K562 (cell line): ENCODE data around the gene JPT1. TPM values are rescaled to one million over a fixed set of nuclear protein-coding genes. Genes with fewer than 3 reads are reported as not detected.
A peak's percentile ranks its signal among the peaks of the same experiment; 100 is the strongest.

Experiments
- DPF2 ChIP-seq: fragments of 450-650 bp; IDR thresholded peaks from 2 replicates; pipeline ENCODE4 v1.6.1; 2016
- FOXJ3 ChIP-seq: sonication (generic); formaldehyde crosslinking; IDR thresholded peaks from 2 replicates; pipeline ENCODE4 v1.4.0; 2020; ENCODE audit warnings: mild to moderate bottlenecking, missing genetic modification reagents
- GTF2F1 ChIP-seq: IDR thresholded peaks from 2 replicates; pipeline ENCODE4 v1.6.1; 2011; ENCODE audit warnings: low read depth, low read length, improper control_type of control experiment
- HCFC1 ChIP-seq: IDR thresholded peaks from 2 replicates; pipeline ENCODE4 v1.6.1; 2012; ENCODE audit warnings: low read depth, low read length, improper control_type of control experiment
- NEUROD1 ChIP-seq: fragments of 150-350 bp; IDR thresholded peaks from 2 replicates; pipeline ENCODE4 v1.6.1; 2014; ENCODE audit warnings: borderline replicate concordance, low read length, low read depth; ENCODE audit not compliant: partially characterized antibody
- NR2F6 ChIP-seq: fragments of 450-650 bp; formaldehyde crosslinking; IDR thresholded peaks from 2 replicates; pipeline ENCODE4 v1.4.0; 2020; ENCODE audit warnings: mild to moderate bottlenecking
- RFX5 ChIP-seq: IDR thresholded peaks from 2 replicates; pipeline ENCODE4 v1.6.1; 2011; ENCODE audit warnings: low read depth, mild to moderate bottlenecking, improper control_type of control experiment, low read length
- SPI1 ChIP-seq: IDR thresholded peaks from 2 replicates; pipeline ENCODE4 v1.6.1; 2011; ENCODE audit warnings: low read depth, low read length, control low read depth, borderline replicate concordance
- TBP ChIP-seq: optimal IDR thresholded peaks from 2 replicates; pipeline ENCODE3; 2011; ENCODE audit warnings: low read depth, low read length, improper control_type of control experiment
- THRAP3 ChIP-seq: fragments of 450-650 bp; IDR thresholded peaks from 2 replicates; pipeline ENCODE4 v1.6.1; 2016; ENCODE audit warnings: mild to moderate bottlenecking, inconsistent platforms, borderline replicate concordance
- TRIM24 ChIP-seq, 2 experiments: fragments of 450-650 bp; IDR thresholded peaks; 2 replicates each; pipeline ENCODE4 v1.6.1; 2016
- ZNF384 ChIP-seq: IDR thresholded peaks from 2 replicates; pipeline ENCODE4 v1.6.1; 2012; ENCODE audit warnings: low read depth, low read length, improper control_type of control experiment
- ZNF75A ChIP-seq: fragments of 450-650 bp; formaldehyde crosslinking; IDR thresholded peaks from 2 replicates; pipeline ENCODE4 v1.4.0; 2020; ENCODE audit warnings: mild to moderate bottlenecking
- ZNF766 ChIP-seq: fragments of 200-800 bp; sonication (Bioruptor generic); conservative IDR thresholded peaks from 2 replicates; pipeline ENCODE4 v1.6.1; 2016; ENCODE audit warnings: missing genetic modification characterization, missing compliant biosample characterization
- polyA plus RNA-seq, 8 experiments: library from polyadenylated mRNA; depleted of rRNA in 4 of 8; stranded (reverse) in 5 of 8; unstranded in 3 of 8; fragments of >200 nt; fragmentation: Nextera tagmentation in 2 of 8; fragmentation: Illumina TruSeq in 1 of 8; extraction: Ambion mirVana in 2 of 8; extraction: Trizol in 1 of 8; gene quantifications; 2 replicates each; pipeline versions ENCODE4 v1.2.1 to v1.2.3, GENCODE V29; 2011 to 2014; ENCODE audit warnings: inconsistent platforms in 1 of 8, missing spikeins in 1 of 8
- total RNA-seq, 7 experiments: library from RNA; depleted of rRNA in 6 of 7; stranded (reverse); fragments of >200 nt in 6 of 7; fragmentation: Illumina TruSeq in 2 of 7; extraction: Trizol in 2 of 7; gene quantifications; 2 replicates each; pipeline versions ENCODE4 v1.2.1 to v1.2.3, GENCODE V29; 2011 to 2021; ENCODE audit warnings: low replicate concordance in 1 of 7
- TF ChIP-seq, protein P1 (sequence below), 3 experiments: fragments of 200-800 bp in 1 of 3; fragments of 250-450 bp in 1 of 3; fragments of 450-650 bp in 1 of 3; sonication (Bioruptor Pico) in 1 of 3; sonication (Bioruptor generic) in 1 of 3; formaldehyde crosslinking in 1 of 3; IDR thresholded peaks; 2 replicates each; pipeline versions ENCODE4 v1.6.1 to v1.8.0; 2016 to 2022; ENCODE audit warnings: mild to moderate bottlenecking in 2 of 3, missing genetic modification characterization in 2 of 3, missing compliant biosample characterization in 1 of 3, moderate library complexity in 1 of 3
- TF ChIP-seq, protein P2 (sequence below): fragments of 250-450 bp; sonication (Bioruptor Pico); IDR thresholded peaks from 2 replicates; pipeline ENCODE4 v1.5.0; 2021
- TF ChIP-seq, protein P3 (sequence below): fragments of 450-650 bp; IDR thresholded peaks from 2 replicates; pipeline ENCODE4 v1.6.1; 2016; ENCODE audit warnings: antibody characterized with exemption

Gene JPT1
- total and polyA plus RNA-seq, 9 of the 15 experiments (the other 6 are each of a cell fraction or from before 2014, with no cell fraction given) = 56.7 to 292 (median 144) TPM

DNA sequence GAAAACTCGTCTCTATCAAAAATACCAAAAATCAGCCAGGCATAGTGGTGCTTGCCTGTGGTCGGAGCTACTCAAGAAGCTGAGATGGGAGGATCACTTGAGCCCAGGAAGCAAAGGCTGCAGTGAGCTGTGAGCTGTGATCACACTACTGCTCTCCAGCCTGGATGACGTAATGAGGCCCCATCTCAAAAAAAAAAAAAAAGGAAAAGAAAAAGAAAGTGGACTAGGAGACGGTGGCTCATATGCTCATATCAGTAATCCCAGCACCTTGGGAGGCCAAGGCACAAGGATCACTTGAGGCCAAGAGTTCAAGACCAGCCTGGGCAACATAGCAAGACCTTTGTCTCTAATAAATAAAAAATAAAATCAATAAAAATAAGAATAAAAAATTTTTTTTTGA is 37.3 kb upstream of the JPT1 start (continued):
- TF ChIP-seq, protein P1, sequence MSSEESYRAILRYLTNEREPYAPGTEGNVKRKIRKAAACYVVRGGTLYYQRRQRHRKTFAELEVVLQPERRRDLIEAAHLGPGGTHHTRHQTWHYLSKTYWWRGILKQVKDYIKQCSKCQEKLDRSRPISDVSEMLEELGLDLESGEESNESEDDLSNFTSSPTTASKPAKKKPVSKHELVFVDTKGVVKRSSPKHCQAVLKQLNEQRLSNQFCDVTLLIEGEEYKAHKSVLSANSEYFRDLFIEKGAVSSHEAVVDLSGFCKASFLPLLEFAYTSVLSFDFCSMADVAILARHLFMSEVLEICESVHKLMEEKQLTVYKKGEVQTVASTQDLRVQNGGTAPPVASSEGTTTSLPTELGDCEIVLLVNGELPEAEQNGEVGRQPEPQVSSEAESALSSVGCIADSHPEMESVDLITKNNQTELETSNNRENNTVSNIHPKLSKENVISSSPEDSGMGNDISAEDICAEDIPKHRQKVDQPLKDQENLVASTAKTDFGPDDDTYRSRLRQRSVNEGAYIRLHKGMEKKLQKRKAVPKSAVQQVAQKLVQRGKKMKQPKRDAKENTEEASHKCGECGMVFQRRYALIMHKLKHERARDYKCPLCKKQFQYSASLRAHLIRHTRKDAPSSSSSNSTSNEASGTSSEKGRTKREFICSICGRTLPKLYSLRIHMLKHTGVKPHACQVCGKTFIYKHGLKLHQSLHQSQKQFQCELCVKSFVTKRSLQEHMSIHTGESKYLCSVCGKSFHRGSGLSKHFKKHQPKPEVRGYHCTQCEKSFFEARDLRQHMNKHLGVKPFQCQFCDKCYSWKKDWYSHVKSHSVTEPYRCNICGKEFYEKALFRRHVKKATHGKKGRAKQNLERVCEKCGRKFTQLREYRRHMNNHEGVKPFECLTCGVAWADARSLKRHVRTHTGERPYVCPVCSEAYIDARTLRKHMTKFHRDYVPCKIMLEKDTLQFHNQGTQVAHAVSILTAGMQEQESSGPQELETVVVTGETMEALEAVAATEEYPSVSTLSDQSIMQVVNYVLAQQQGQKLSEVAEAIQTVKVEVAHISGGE (CRISPR knock-in tag; IDR thresholded peaks at IDR 0.05) = no peak
- TF ChIP-seq DPF2 (peak; percentile 53), TBP (no peak), TRIM24 (IDR thresholded peaks at IDR 0.05) (no peak), FOXJ3 (CRISPR knock-in tag) (no peak), SPI1 (no peak), HCFC1 (no peak), THRAP3 (no peak), ZNF75A (CRISPR knock-in tag) (no peak), NEUROD1 (no peak), GTF2F1 (no peak), ZNF384 (peak; percentile 97), RFX5 (no peak), ZNF766 (CRISPR knock-in tag) (no peak), NR2F6 (CRISPR knock-in tag) (no peak)
- TF ChIP-seq, protein P2, sequence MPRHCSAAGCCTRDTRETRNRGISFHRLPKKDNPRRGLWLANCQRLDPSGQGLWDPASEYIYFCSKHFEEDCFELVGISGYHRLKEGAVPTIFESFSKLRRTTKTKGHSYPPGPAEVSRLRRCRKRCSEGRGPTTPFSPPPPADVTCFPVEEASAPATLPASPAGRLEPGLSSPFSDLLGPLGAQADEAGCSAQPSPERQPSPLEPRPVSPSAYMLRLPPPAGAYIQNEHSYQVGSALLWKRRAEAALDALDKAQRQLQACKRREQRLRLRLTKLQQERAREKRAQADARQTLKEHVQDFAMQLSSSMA (CRISPR knock-in tag) = no peak
- TF ChIP-seq, protein P3, sequence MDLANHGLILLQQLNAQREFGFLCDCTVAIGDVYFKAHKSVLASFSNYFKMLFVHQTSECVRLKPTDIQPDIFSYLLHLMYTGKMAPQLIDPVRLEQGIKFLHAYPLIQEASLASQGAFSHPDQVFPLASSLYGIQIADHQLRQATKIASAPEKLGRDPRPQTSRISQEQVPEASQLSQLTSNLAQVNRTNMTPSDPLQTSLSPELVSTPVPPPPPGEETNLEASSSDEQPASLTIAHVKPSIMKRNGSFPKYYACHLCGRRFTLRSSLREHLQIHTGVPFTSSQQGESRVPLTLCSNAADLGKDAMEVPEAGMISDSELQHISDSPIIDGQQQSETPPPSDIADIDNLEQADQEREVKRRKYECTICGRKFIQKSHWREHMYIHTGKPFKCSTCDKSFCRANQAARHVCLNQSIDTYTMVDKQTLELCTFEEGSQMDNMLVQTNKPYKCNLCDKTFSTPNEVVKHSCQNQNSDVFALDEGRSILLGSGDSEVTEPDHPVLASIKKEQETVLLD = no peak
